Heart left ventricle (tissue), 13 donors: ENCODE results near the gene PFKFB2.

Experiments
- POLR2A ChIP-seq, 2 donors: fragments of 450-650 bp; IDR thresholded peaks; one replicate each; pipeline ENCODE4 v1.6.1; 2017; ENCODE audit warnings: antibody characterized with exemption in 2 of 2, mild to moderate bottlenecking in 2 of 2, moderate library complexity in 2 of 2
- TF ChIP-seq, protein P1 (sequence below), 12 donors: fragments of 200-600 bp; sonication (generic) in 4 of 12; IDR thresholded peaks; one replicate each; pipeline versions ENCODE4 v1.5.0 to v1.8.0; 2018 to 2022; ENCODE audit warnings: antibody characterized with exemption in 12 of 12, mild to moderate bottlenecking in 5 of 12
- donor health status: ischemic (EF 13 %, LVEDD 7.1; RV severe dilation, severe dysfunction).
- donor health status: DM: no; HTN: yes; CAD: no.
- donor health status: DM: no; HTN: no; CAD: no.
- donor health status: ischemic (EF 25% LVEDD 6.9; RV normal size, moderate dysfunction).
- donor health status: ischemic (EF 25% LVEDD 5.7; RV mildly dilated, moderate dysfunction).
- donor health status: ischemic (EF 35%, LVEDD 5.7; RV mildly dilated, moderate dysfunction).
- donor health status: nonischemic (EF 11% LVEDD 7.7; RV severe dilation, severe dysfunction).
- donor health status: DM: yes; HTN: yes; CAD: no.
- donor health status: PGD.
- donor health status: ischemic (EF 29% LVEDD 5.4; RV normal size, mild dysfunction).
- donor health status: nonischemic (EF 23%, LVEDD 6.1; RV moderate dilation, normal function).

GRCh38 chr1:207032528-207033017, 20.5 kb upstream of the PFKFB2 start, which contains the start of gene C1orf116:
- TF ChIP-seq, protein P1, sequence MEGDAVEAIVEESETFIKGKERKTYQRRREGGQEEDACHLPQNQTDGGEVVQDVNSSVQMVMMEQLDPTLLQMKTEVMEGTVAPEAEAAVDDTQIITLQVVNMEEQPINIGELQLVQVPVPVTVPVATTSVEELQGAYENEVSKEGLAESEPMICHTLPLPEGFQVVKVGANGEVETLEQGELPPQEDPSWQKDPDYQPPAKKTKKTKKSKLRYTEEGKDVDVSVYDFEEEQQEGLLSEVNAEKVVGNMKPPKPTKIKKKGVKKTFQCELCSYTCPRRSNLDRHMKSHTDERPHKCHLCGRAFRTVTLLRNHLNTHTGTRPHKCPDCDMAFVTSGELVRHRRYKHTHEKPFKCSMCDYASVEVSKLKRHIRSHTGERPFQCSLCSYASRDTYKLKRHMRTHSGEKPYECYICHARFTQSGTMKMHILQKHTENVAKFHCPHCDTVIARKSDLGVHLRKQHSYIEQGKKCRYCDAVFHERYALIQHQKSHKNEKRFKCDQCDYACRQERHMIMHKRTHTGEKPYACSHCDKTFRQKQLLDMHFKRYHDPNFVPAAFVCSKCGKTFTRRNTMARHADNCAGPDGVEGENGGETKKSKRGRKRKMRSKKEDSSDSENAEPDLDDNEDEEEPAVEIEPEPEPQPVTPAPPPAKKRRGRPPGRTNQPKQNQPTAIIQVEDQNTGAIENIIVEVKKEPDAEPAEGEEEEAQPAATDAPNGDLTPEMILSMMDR (IDR thresholded peaks at IDR 0.05), result no peak
- TF ChIP-seq POLR2A (IDR thresholded peaks at IDR 0.05), result no peak
